Progenitor cell of endocrine pancreas (in vitro differentiated cells): ENCODE results near the gene ACTN2. TPM values are rescaled to one million over a fixed set of nuclear protein-coding genes. Genes with fewer than 3 reads are reported as not detected.

ENCODE experiments used
- DNase-seq: peaks from one replicate; pipeline ENCODE4 v3.0.0; 2021; ENCODE audit warnings: low spot score; ENCODE audit not compliant: unreplicated experiment
- H3K27ac Mint-ChIP-seq: 2 replicates; pipeline ENCODE4 v1.8.0; 2021; ENCODE audit warnings: mild to moderate bottlenecking, moderate library complexity, mixed read lengths
- H3K27me3 Mint-ChIP-seq: 2 replicates; pipeline ENCODE4 v1.8.0; 2021; ENCODE audit warnings: mixed read lengths
- H3K36me3 Mint-ChIP-seq: 2 replicates; pipeline ENCODE4 v1.8.0; 2022; ENCODE audit warnings: mixed read lengths; ENCODE audit not compliant: insufficient read depth
- H3K4me1 Mint-ChIP-seq: 2 replicates; pipeline ENCODE4 v1.8.0; 2021; ENCODE audit warnings: low read depth, mixed read lengths
- H3K4me3 Mint-ChIP-seq: 2 replicates; pipeline ENCODE4 v1.8.0; 2021; ENCODE audit warnings: low read depth, mild to moderate bottlenecking, moderate library complexity, mixed read lengths
- H3K9me3 Mint-ChIP-seq: 2 replicates; pipeline ENCODE4 v1.8.0; 2021; ENCODE audit warnings: low read depth, mixed read lengths
- CTCF ChIP-seq: fragments of 200-600 bp; sonication (generic); IDR thresholded peaks from one replicate; pipeline ENCODE4 v1.5.0; 2021; ENCODE audit warnings: antibody characterized with exemption, mild to moderate bottlenecking; ENCODE audit not compliant: unreplicated experiment
- total RNA-seq: library from RNA; stranded (reverse); gene quantifications from 2 replicates; pipeline ENCODE4 v1.2.1, GENCODE V29; 2021

Gene ACTN2
- total RNA-seq, 1 donor from 2014 or later = 0.10 TPM

DNA sequence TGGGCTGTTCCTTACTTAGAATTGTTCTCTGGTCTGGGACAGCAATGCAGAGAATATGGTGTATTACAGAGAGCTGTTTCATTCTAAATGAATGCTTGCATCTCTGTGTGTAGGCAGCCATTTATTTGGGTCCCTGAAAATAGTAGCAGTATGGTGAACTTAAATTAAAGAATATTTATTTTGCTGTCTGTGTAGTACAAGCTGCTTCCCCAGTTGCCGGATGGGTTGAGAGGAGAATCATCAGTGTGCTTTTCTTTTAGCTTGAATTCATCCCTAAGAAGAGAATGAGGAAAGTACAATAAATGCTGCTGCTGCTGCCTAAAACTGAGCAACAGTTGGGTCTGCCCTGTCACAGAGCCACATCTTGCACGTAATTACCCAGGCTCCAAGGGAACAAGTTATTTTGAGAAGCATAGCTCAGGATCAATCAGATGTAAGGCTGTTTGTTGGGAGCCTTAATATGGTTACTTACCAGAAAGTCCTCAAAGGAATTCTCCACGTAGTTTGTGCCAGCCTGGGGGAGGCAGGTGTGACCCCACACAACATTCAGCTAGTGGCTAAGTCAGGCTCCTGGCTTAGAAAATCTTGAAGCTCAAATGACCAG, 16.6 kb downstream of the ACTN2 start:
- Mint-ChIP-seq H3K4me3 (no peak overlapping the region), H3K4me1 (no peaks in the 10 kb centered on the region), H3K36me3 (no peaks in the 10 kb centered on the region), H3K9me3 (no peaks in the 10 kb centered on the region), H3K27me3 (peaks cover 45% of the 10 kb centered on the region), H3K27ac (no peak overlapping the region)
- DNase-seq = no peak
- TF ChIP-seq CTCF = no peak

DNA sequence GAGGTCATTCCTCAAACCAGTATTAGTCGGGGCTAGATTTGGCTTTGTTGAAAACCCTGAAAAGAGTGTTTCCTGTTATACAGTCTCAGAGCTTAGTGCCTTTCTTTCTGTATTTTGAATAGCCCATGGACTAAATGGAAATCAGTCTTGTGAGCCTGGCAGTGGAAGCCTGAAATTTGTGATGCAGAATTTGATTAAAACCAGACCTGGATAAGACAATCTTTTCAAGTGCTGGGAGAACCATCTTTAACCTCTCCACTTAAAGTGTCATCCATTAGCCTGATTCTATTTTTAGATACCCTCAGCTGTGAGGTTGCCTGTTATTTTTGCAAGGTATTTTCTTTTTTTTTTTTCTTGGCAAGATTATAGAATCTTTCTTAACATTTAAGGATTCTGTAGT, 19.5 kb downstream of the ACTN2 start:
- no peak overlapping the region for H3K4me3 Mint-ChIP-seq
- DNase-seq = no peak
- no peaks in the 10 kb centered on the region for H3K4me1 Mint-ChIP-seq
- no peak overlapping the region for H3K27ac Mint-ChIP-seq
- no peak for TF ChIP-seq CTCF
- H3K27me3 Mint-ChIP-seq = peaks cover 32% of the 10 kb centered on the region
- H3K9me3 Mint-ChIP-seq = no peaks in the 10 kb centered on the region
- H3K36me3 Mint-ChIP-seq = no peaks in the 10 kb centered on the region

GRCh38 chr1:236706183-236706582, 19.9 kb downstream of the ACTN2 start:
- no peaks in the 10 kb centered on the region for H3K36me3 Mint-ChIP-seq
- H3K9me3 Mint-ChIP-seq = no peaks in the 10 kb centered on the region
- H3K27me3 Mint-ChIP-seq = peaks cover 34% of the 10 kb centered on the region
- no peak for TF ChIP-seq CTCF
- no peak overlapping the region for H3K4me3 Mint-ChIP-seq
- no peak overlapping the region for H3K27ac Mint-ChIP-seq
- no peaks in the 10 kb centered on the region for H3K4me1 Mint-ChIP-seq
- no peak for DNase-seq

- Mint-ChIP-seq H3K9me3 (no peaks in the 10 kb centered on the region), H3K4me1 (no peaks in the 10 kb centered on the region), H3K4me3 (no peak overlapping the region), H3K36me3 (no peaks in the 10 kb centered on the region), H3K27me3 (peaks cover 24% of the 10 kb centered on the region), H3K27ac (no peak overlapping the region)
- no peak for TF ChIP-seq CTCF
- no peak for DNase-seq
Measured at GRCh38 chr1:236710328-236710892, 24.1 kb downstream of the ACTN2 start.

DNA sequence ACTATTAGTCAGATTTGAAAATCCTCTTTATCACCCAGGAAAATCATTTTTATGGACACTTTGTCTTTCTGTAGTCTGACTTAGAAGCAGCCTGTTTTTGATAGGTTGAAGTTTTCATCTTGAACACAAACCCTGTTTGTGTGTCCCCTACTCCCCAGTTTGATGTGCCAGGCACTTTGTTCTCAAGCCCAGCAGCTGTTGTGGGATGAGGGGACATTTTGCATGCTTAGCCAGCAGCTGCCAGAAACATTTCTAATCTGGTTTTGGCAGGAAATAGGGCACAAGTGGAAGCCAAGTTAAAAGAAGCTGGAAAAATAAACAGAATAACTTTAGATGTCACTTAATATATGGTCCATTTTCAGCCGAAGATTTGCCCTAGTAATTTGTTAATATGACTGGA, 29.9 kb downstream of the ACTN2 start:
- Mint-ChIP-seq H3K36me3 (no peaks in the 10 kb centered on the region), H3K4me3 (no peak overlapping the region), H3K27ac (no peak overlapping the region), H3K27me3 (peaks cover 40% of the 10 kb centered on the region), H3K9me3 (no peaks in the 10 kb centered on the region), H3K4me1 (no peaks in the 10 kb centered on the region)
- no peak for DNase-seq
- no peak for TF ChIP-seq CTCF
